ENCODE measurements around the gene NXPH1. TPM values are rescaled to one million over a fixed set of nuclear protein-coding genes. Genes with fewer than 3 reads are reported as not detected.

NXPH1 gene
- total and polyA plus RNA-seq, 9 of the 15 experiments (the other 6 are each of a cell fraction or from before 2014, with no cell fraction given), result 0.16 TPM; not detected in 8

DNA sequence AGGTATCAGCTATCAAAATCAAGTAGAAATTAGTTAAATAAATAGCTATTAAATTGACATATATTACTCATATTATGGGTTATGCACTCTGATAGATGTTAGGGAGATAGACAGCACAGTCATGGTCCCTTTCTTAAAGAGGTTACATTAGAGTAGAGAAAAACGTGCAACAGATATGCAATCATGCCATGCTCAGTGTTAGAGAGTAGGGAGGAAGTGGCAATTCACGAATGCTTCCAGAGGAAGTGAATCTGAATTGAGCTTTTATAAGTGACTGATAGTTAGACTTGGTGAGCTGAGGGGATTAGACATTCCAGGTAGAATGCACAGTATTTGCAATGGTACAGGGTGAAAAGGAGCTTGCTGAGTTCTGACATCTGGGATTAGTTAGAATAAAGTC, 349.8 kb downstream of the NXPH1 start (continued):
- TF ChIP-seq, protein P1, sequence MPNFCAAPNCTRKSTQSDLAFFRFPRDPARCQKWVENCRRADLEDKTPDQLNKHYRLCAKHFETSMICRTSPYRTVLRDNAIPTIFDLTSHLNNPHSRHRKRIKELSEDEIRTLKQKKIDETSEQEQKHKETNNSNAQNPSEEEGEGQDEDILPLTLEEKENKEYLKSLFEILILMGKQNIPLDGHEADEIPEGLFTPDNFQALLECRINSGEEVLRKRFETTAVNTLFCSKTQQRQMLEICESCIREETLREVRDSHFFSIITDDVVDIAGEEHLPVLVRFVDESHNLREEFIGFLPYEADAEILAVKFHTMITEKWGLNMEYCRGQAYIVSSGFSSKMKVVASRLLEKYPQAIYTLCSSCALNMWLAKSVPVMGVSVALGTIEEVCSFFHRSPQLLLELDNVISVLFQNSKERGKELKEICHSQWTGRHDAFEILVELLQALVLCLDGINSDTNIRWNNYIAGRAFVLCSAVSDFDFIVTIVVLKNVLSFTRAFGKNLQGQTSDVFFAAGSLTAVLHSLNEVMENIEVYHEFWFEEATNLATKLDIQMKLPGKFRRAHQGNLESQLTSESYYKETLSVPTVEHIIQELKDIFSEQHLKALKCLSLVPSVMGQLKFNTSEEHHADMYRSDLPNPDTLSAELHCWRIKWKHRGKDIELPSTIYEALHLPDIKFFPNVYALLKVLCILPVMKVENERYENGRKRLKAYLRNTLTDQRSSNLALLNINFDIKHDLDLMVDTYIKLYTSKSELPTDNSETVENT (CRISPR knock-in tag; IDR thresholded peaks at IDR 0.05), result no peak
- TF ChIP-seq NR2C2 (CRISPR knock-in tag; IDR thresholded peaks at IDR 0.05), result no peak
- TF ChIP-seq NR2C2 (tag; IDR thresholded peaks at IDR 0.05), result no peak
- TF ChIP-seq ZNF133 (CRISPR knock-in tag; IDR thresholded peaks at IDR 0.05), result no peak
- no peak for TF ChIP-seq PHB2 (IDR thresholded peaks at IDR 0.05; ENCODE audit: low read depth)
- TF ChIP-seq SLC30A9 (CRISPR knock-in tag; IDR thresholded peaks at IDR 0.05), result no peak
- TF ChIP-seq ZNF175 (CRISPR knock-in tag; IDR thresholded peaks at IDR 0.05; ENCODE audit: low read depth), result 0 out of 2 replicates have a peak, but pooled peaks have one; percentile 47

GRCh38 chr7:8785081-8785480, 351.7 kb downstream of the NXPH1 start:
- Histone ChIP-seq H3K9me1 (ENCODE audit: control insufficient read depth, insufficient read depth, low read length) (no peaks in the 10 kb centered on the region), H3K36me3 (ENCODE audit: control insufficient read depth, insufficient read depth, low read length) (no peaks in the 10 kb centered on the region), H2AFZ (ENCODE audit: low read depth, low read length) (no peak overlapping the region), H3K4me3 (no peak overlapping the region), H3K27me3 (ENCODE audit: control insufficient read depth in 2 of 2, insufficient read depth in 2 of 2, low read length in 2 of 2) (no peaks in the 10 kb centered on the region), H4K20me1 (replicated peaks; ENCODE audit: control insufficient read depth, insufficient read depth, low read length) (no peaks in the 10 kb centered on the region), H3K79me2 (ENCODE audit: control insufficient read depth, insufficient read depth, low read length) (no peaks in the 10 kb centered on the region), H3K9me3 (replicated peaks; ENCODE audit: control insufficient read depth, insufficient read depth, low read depth, low read length) (no peaks in the 10 kb centered on the region), H3K4me2 (ENCODE audit: insufficient read depth, low read length) (no peak overlapping the region), H3K27ac (ENCODE audit: extremely low read depth, low read depth, low read length) (no peak overlapping the region), H3K4me1 (replicated peaks in 1 of 2; ENCODE audit: control insufficient read depth in 2 of 2, insufficient read depth in 2 of 2, low read length in 2 of 2) (no peaks in the 10 kb centered on the region; a peak in 1 of 5 replicates), H3K9ac (ENCODE audit: insufficient read depth in 1 of 2, low read depth in 2 of 2, low read length in 2 of 2) (no peak overlapping the region)
- ChIA-PET CTCF (ENCODE audit: low intra/inter-chr PET ratio) (no interaction called here), POLR2A (interaction anchor here (0.8 kb wide), 1 partner anchor 42 kb away, joined by 5 read pairs; no protein-coding TSS in a partner anchor)
- ATAC-seq (peak; percentile 83), FAIRE-seq (no peak), DNase-seq (ENCODE audit: extremely low read depth in 1 of 4, low spot score in 3 of 4) (no peak)
- peak in 1 of 2 experiments; percentile 12; a peak in 1 of 4 replicates for TF ChIP-seq RAD21 (CRISPR knock-in tag; conservative IDR thresholded peaks at IDR 0.05 in 1 of 2, IDR thresholded peaks at IDR 0.05 in 1 of 2)
- TF ChIP-seq ZNF511 (CRISPR knock-in tag; IDR thresholded peaks at IDR 0.05), result no peak
- TF ChIP-seq, protein P2, sequence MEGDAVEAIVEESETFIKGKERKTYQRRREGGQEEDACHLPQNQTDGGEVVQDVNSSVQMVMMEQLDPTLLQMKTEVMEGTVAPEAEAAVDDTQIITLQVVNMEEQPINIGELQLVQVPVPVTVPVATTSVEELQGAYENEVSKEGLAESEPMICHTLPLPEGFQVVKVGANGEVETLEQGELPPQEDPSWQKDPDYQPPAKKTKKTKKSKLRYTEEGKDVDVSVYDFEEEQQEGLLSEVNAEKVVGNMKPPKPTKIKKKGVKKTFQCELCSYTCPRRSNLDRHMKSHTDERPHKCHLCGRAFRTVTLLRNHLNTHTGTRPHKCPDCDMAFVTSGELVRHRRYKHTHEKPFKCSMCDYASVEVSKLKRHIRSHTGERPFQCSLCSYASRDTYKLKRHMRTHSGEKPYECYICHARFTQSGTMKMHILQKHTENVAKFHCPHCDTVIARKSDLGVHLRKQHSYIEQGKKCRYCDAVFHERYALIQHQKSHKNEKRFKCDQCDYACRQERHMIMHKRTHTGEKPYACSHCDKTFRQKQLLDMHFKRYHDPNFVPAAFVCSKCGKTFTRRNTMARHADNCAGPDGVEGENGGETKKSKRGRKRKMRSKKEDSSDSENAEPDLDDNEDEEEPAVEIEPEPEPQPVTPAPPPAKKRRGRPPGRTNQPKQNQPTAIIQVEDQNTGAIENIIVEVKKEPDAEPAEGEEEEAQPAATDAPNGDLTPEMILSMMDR (IDR thresholded peaks at IDR 0.05 in 2 of 3, conservative IDR thresholded peaks at IDR 0.05 in 1 of 3; ENCODE audit: insufficient read depth in 2 of 3, low read depth in 1 of 3, low read length in 3 of 3), result peak; percentile 18 to 35 (median 26); a peak in 3 of 6 replicates
- no peak for TF ChIP-seq SRSF1 (IDR thresholded peaks at IDR 0.05; ENCODE audit: low read depth, low read length)
- intact Hi-C loops (cut with micrococcal nuclease) (no loop called here), in situ Hi-C loops (cut with MboI) (no loop called here)
- no TSS peak for BruUV-seq (replicated peaks)
